Sciatic nerve (tissue), 2 donors: ENCODE data around the gene OR2F1. TPM values are rescaled to one million over a fixed set of nuclear protein-coding genes. Genes with fewer than 3 reads are reported as not detected.

Source experiments
- ATAC-seq: fragments of 200-7000 bp; cut with Tn5 transposase; one replicate; pipeline ENCODE4 v1.9.1; 2020; ENCODE audit warnings: mild to moderate bottlenecking, moderate library complexity
- DNase-seq: peaks from one replicate; pipeline ENCODE4 v3.0.0-alpha.2; 2020; ENCODE audit warnings: low spot score
- intact Hi-C: fragments of 100-400 bp; cut with DNase I; formaldehyde crosslinking; loops from one replicate; pipeline ENCODE4 v1.14.2; 2022
- total RNA-seq: library from RNA; stranded (reverse); fragmentation: NEBNext Ultra II Directional; extraction: Animal tissue kit (Norgen Biotek cat#: 25700); gene quantifications from one replicate; pipeline ENCODE4 v1.2.1, GENCODE V29; 2021
- donor health status: DM: no; HTN: no; CAD: no.
- donor health status: DM: no; HTN: no; CAD: no.

Gene OR2F1
- total RNA-seq, 1 donor from 2014 or later, result not detected

DNA sequence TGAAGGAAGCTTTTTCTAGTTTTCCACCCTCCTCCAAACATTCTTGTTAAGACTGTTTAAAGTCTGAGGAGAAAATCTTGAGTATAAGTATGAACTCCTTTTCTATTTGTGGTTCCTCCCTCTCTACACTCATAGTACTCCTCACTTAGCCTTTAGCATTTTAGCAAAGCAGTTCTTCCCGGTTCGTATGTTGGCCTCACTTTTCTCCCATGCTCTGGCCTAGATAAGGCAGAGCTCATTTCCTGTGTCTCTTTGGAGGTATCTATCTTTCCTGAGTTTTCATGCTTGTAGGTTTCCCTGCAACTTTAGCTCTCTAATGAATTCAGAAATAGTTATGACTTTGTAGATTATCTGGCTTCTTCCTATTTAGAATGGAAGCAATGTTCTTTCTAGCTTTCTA is 5.9 kb upstream of the OR2F1 start:
- DNase-seq, result no peak
- ATAC-seq, result no peak
- intact Hi-C loops, result no loop called here

DNA sequence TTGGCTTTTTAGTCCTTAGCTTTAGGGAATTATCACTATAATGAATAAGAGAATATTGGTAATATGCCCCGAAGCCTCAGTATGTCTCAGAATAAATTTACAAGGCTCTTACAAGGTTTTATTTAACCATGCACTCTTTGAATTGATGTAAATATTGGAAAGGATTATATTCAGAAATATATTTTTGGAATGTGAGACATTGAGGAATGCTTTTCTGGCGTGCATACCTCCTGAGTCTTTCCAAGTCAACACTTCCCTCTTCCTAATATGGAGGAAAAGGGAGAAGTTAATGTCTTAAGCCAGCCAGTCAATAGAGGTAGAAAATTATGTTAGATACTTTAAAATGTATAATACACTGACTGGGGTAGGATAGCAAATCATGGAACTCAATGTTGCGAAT is 1.2 kb upstream of the OR2F1 start:
- intact Hi-C loops, result no loop called here
- no peak for DNase-seq
- ATAC-seq, result no peak

DNA sequence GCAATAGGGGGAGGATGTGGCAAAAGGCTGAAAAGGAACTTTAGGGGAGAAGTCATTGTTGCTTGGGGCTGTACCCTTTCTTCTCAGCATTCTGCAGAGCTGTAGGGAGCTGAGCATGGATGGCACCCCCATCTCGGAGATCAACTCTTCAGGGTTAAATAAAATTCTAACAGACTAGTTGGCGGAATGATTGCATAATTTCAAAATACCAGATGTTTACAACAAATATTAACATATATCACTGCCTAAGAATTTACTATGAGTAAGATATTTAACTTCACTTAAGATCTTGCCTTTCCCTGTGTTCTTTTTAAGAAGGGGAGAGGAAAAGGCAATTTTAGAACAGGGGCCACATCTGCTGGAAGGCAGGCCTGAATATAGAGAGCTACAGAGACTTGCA is 509 bp upstream of the OR2F1 start:
- DNase-seq (no peak), ATAC-seq (no peak)
- intact Hi-C loops, result no loop called here

DNA sequence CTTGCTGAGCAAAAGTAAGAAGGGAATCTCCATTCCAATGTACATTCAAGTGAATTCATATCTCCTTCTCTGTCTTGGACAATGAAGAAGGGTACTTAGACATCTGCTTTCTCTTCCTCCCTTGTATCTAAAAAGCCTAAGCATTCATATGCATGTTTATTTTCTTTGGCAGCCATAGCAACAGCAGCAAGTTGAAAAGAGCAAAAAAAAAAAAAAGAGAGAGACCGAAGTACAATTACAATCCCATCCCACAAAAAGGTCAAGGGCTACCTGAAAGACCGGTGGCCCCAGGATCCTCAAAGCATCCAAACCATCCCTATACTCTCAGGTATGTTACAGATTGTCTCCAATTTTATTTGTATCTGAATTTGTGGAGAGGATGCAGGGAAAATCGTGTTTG is 4.1 kb downstream of the OR2F1 start:
- intact Hi-C loops, result no loop called here
- DNase-seq (no peak), ATAC-seq (no peak)

DNA sequence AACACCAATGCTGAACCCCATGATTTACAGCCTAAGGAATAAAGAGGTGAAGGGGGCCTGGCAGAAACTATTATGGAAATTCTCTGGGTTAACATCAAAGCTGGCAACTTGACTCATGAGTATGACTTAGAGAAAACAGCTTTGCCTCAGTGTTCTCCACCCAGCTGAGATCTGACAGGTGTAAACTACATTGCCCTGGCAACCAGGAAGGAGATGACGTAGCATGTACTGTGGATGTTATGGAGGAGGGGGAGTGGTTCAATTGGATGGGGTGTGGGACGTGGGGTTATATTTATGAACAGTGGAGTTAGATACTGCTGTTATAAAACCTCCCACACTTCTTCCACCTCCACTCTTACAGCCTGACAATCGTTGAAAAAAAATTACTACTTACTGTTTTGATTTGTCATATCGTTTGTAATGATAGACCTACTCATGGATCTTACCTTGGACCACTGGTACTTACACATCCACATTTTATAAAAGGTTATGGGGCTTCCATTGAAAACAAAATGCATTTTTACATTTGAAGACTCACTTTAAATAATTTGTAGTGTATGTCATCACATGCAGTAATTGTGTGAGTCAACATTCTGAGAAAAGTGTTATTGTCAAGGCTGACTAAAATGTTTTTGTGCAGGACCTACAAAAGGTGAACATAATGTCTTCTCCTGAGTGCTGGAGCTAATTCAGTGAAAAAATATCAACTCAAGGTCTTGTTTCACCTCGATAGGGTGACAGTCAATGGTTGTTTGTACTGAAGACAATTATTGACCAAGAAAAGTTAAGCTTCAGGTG is 6.4 kb downstream of the OR2F1 start:
- DNase-seq (no peak), ATAC-seq (no peak)
- intact Hi-C loops, result no loop called here

DNA sequence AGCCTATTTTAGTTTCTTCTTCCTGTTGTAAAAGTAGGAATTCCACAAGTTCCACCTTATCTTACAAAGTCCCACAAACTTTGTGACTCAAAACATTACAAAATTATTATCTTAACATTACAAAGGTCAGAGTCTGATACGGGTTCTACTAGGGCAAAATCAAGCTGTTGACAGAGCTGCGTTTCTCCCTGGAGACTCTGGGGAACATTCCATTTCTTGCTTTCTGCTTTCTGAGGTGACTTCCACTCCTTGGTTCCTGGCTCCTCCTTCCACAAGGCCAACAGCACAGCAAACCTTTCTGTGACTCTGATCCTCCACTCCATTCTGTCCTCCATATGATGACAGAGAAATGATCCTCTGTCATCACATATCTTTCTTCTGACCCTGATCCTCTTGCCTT is 10.6 kb downstream of the OR2F1 start:
- intact Hi-C loops, result no loop called here
- ATAC-seq, result no peak
- DNase-seq, result no peak

DNA sequence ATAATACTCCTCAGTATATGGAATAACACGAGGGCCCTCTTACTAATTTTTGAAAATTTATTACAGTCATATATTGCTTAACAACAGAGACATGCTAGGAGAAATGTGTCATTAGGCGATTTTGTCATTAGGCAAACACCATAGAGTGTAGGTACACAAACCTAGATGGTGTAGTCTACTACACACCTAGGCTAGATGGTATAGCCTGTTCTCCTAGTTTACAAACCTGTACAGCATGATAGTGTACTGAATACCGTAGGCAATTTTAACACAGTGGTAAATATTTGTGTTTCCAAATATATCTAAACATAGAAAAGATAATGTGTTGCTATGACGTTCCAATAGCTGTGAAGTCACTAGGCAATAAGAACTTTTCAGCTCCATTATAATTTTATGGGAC is 12.8 kb downstream of the OR2F1 start:
- no peak for ATAC-seq

DNA sequence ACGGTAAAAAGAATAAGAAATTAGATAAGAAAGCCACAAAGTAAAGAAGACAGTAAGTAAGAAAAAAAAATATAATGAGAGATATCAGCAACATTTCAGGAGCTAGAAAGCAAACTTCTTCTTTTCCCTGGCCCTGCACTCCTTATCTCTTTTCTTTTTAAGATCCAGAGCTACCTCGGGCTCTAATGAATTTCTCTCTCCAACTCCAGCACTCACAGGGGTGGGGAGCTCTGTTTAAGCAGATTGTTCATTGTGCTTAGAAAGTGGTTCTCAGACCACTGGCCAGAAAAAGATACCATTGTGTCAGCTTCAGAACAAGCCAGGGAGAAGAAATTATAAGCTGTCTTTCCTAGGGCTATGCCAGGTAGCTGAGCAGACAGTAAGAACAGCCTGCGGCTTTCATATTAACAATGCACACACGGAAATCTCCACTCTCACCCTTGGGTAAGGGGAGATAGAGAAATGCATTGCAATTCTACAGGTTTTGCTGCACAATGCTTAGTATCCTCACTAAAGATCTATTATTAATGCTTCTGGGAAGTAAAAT is 19.3 kb downstream of the OR2F1 start:
- ATAC-seq (no peak), DNase-seq (no peak)
- intact Hi-C loops, result no loop called here

More for the DNA sequence above, 12.8 kb downstream of the OR2F1 start:
- DNase-seq, result no peak
- intact Hi-C loops, result no loop called here

DNA sequence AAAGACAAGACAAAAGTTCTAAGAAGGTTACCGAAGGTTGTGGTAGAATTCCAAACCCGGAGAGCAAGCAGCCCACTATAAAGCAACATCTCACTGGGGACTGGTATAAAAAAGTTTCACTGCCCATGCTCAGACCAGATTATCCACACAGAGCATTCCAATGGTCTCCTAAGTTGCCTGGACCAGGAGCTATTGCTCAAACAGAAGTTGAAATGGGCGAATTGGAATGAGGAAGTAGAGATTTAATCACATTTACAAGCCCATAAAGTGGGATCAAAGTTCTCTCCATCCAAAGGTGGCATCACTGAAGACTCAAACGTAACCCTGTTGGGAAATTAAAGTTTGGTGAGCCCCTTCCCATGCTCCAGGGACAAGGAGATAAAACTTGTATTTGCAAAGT is 19.8 kb downstream of the OR2F1 start:
- intact Hi-C loops, result no loop called here
- DNase-seq (no peak), ATAC-seq (no peak)

DNA sequence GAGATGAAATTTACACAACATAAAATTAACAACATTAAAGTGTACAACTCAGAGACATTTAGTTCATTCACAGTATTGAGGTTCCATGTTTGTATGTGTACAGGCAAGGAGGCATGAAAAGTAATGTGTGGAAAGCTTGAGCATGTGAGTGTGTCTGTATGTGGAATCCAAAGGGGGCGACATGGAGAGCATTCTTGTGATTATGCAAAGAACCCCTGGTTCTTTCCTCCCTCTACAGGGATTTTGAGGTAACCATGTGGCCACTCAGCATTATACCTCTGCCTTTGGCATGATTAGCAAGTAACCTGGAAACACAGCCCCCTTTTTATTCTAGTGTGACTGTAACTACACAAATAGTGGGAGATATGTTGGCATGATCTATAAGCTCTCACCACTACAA is 21.0 kb downstream of the OR2F1 start:
- intact Hi-C loops, result no loop called here
- DNase-seq, result no peak
- ATAC-seq, result no peak

DNA sequence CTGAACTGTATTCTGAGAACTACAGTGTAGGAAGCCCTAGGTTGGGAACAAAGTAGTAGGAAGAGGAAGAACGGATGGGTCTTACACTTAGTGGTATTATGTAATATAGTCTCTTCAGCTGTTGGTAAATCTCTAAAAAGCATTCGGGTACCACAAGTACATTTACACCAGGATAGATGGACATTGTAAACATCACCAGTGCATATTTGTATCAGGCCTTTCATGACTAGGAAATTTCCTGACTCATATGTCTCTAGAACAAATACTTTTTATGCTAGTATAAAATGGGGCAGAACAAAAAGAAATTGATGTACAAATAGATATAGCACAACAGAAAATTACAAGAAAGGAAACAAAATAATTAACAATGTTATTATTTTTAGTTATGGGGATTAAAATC is 23.9 kb downstream of the OR2F1 start:
- intact Hi-C loops, result no loop called here
- DNase-seq (no peak), ATAC-seq (no peak)

DNA sequence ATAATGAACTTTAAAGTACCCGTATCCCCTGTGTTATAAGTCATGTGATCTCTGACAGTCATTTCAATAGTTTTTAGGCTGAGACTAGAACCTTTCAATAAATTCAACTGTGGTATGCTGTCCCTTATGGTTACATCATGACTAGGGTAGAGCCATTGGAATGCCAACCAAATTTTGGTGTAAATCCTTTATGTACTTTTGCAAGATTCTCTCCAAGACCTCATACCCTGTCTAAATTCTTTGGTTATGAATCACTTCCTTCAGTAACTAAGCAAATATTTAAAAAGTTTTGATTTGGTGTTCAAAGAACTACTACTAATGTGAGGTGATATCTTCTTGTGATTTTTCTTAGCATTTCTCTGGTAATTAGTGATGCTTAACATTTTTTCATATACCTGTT is 24.7 kb downstream of the OR2F1 start:
- DNase-seq (no peak), ATAC-seq (no peak)
- intact Hi-C loops, result no loop called here

DNA sequence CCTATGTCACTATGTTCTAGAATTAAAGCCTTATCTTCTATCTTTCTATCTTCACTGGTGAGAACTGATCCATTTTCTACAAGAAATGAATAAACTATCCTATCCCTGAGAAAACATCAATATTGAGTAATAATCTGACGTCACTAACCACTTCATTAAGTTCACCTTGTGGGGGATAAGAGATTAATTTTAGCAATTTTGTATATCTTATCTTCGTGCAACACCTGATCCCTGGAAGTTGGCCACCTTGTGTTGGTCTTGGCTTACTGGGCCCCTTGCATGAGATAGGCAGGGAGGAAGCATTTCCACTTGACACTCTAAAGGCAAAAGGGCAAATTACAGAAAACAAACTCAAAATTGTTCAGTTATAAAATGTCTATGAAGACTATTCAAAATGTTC is 25.4 kb downstream of the OR2F1 start:
- intact Hi-C loops, result no loop called here
- ATAC-seq (no peak), DNase-seq (no peak)

DNA sequence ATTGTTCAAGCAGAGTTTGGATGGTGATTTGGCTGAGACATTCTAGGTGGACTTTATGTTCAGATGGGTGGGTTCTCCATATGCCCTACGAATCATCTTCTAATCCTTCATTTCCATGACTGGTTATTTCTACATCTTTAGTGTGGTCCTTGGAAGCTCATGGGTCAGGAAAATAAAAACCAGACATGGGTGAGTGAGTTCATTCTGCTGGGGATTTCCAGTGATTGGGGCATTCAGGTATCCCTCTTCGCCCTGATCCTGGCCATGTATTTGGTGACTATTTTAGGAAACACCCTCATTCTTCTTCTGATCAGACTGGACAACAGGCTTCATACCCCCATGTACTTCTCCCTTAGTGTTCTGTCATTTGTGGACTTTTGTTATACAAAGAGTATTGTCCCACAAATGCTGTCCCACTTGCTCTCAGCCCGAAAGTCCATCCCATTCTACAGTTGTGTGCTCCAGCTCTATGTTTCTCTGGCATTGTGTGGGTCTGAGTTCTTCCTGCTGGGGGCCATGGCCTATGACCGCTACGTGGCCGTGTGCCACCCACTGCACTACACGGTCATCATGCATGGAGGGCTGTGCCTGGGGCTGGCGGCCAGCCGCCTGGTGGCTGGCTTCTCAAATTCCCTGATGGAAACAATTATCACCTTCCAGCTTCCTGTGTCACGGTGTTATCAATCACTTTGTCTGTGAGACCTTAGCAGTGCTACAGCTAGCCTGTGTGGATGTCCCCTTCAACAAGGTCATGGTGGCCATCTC is 26.3 kb downstream of the OR2F1 start:
- intact Hi-C loops, result no loop called here
- ATAC-seq (no peak), DNase-seq (no peak)

DNA sequence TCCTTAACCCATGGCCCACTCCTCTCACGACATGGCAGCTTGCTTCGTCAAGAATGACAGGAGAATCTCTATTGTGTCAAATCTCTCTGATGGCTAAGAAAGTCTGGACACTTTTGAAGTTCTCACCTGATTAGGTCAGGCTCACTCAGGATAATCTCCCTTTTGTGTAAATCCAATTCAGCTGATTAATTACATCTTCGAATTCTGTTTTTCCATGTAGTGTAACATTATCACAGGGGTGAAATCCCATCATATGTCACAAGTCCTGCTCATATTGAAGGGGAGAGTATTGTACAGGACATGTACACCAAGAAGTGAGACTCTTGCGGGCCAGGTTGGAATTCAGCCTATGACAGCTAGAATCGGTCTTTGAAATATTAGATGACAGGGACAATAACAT is 29.3 kb downstream of the OR2F1 start:
- DNase-seq, result no peak
- intact Hi-C loops, result no loop called here
- no peak for ATAC-seq

DNA sequence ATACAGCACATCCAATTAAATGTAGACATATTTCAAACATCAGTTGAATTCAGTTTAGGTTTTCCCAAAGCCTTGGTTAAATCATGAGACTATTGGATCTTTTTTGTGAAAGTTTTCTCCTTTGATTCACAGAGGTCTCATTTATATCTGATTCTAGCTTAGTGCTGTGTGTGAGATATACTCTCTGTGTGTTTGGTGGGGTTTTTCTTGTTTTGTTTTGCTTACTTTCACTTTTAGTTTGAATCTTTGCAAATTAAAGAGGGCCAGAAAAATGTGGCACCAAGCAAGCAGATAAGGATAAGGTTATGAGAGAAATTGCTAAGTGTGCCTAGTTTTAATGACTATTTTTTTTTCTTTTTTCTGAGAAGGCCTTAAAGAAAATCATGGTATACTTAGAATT is 32.9 kb downstream of the OR2F1 start:
- DNase-seq (no peak), ATAC-seq (no peak)
- intact Hi-C loops, result no loop called here

DNA sequence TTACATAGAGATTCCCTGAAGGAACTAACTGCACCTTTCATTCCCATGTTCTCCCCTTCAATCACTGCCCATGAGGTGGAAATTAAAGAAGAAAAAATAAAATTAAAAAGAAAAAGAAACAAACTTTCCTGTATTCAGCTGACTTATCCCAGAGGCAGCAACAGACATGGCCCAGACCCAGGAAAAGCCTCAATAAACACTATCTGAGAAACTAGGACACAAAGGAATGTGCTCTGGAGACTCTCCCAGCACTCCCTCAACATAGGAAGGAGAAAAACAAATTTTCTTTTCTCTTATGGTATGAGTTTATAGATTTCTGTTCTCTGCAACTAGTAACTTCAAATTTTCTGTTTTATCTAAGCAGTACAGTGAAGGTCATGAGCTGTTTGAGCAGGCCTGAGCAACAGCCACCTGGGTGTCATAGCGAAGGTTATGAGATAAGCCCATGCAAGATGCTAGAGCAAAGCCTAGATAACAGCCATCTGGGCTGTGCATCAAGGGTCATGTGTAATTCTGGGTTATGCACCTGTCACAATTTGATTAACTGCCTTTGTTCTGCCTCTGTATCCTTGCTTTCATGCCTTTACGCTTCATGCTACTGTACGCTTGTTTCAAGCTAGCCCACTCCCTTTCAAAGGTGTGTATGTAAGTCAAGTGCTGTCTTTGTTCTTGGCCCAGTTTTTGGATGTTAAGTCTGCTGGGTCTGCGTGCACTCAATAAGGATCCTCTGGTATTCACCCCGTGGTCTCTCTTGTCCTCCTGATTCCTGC is 34.5 kb downstream of the OR2F1 start:
- intact Hi-C loops, result no loop called here
- no peak for DNase-seq
- no peak for ATAC-seq

DNA sequence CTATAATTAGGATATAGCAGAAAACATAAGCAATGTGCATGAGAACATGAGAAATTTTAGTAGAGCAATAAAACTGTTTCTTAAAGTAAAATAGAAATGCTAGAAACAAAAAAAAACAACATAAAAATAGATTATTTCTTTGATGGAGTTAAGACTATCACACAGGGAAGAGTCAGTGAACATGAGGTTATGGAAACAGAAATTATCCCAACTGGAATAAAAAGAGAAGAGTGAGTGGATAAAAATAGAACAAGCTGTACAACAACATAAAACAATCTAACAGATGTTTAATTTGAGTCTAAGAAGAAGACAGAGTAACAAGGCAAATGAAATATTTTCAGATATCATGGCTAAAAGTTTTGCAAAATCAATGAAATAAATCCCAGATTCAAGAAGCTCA is 38.0 kb downstream of the OR2F1 start:
- ATAC-seq, result no peak
- DNase-seq, result no peak
- intact Hi-C loops, result no loop called here

DNA sequence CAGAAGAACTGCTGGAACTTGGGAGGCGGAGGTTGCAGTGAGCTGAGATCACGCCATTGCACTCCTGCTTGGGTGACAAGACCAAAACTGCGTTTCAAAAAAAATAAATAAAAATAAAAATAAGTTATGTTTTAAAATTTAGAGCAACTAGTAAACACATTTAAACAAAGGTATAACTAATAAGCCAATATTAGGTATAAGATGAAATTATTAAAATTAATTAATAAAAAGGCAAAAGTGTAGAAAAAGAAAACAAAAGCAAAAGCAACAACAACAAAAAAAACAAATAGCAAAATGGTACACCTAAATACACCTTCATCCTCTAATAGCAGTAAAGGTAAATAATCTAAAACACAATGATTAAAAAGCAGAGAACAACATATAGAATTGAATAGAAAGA is 39.3 kb downstream of the OR2F1 start:
- no peak for ATAC-seq
- no peak for DNase-seq
- intact Hi-C loops, result no loop called here

DNA sequence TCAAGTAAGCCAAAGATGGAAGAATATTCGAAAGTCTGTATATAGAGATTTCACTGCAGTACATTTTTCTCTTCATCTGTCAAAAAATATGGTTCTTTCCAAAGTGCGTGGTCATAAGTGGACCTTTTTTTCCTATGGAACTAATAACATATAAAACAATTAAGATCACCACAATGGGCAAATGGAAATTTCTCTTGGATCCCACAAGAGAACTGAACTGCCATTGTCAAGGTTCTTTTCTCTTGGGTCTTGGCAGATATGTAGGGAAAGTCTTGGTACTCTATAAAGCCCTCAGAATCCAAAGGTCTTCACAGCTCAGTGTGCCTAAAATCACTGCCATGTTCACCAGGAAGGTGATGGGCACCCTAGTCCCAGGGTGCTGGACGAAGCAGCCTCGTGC is 45.4 kb downstream of the OR2F1 start, which contains the start of gene OR6B1:
TSS of gene OR6B1 (plus strand) at position 301 of the 400 bp plus-strand sequence. CDS start 3,677 bp downstream, outside the sequence.
- no peak for ATAC-seq
- intact Hi-C loops, result no loop called here
- no peak for DNase-seq
